Fibroblast of villous mesenchyme (primary cell): ENCODE measurements around the gene TRIM29. TPM values are rescaled to one million over a fixed set of nuclear protein-coding genes. Genes with fewer than 3 reads are reported as not detected.

Experiments used
- DNase-seq: peaks from one replicate; pipeline ENCODE4 v3.0.0-alpha.2; 2010; ENCODE audit warnings: low read depth
- H3K4me3 ChIP-seq: 2 replicates; pipeline ENCODE4 v1.5.1; 2011; ENCODE audit warnings: low read depth, mild to moderate bottlenecking, low read length
- total RNA-seq: library from RNA; depleted of rRNA; stranded (reverse); fragments of >200 nt; gene quantifications from 2 replicates; pipeline ENCODE4 v1.2.3, GENCODE V29; 2012
- TF ChIP-seq, protein P1 (sequence below): IDR thresholded peaks from 2 replicates; pipeline ENCODE4 v1.5.1; 2012; ENCODE audit warnings: low read depth, mild to moderate bottlenecking, low read length; ENCODE audit not compliant: insufficient read depth

Gene TRIM29
- total RNA-seq, 1 donor, result 0.86 TPM

DNA sequence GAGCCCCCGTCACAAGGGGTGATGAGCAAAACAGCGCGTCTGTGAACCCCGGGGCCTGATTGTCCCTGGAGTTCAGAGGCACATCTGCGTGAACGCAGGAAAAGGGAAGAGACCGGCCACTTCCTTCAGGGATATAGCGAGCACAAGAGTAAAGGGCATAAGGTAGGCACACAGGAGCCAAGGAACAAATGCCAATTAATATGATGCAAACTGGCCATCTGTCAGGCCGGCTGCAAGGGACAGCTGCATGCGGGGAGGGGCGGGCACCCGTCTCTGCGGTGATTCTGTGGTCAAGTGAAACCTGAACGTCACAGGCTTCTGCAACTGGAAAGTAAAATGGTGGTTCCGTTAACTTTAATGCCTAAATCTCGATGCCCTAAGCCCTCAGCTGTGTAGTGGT lies 64.7 kb downstream of the TRIM29 start:
- TF ChIP-seq, protein P1, sequence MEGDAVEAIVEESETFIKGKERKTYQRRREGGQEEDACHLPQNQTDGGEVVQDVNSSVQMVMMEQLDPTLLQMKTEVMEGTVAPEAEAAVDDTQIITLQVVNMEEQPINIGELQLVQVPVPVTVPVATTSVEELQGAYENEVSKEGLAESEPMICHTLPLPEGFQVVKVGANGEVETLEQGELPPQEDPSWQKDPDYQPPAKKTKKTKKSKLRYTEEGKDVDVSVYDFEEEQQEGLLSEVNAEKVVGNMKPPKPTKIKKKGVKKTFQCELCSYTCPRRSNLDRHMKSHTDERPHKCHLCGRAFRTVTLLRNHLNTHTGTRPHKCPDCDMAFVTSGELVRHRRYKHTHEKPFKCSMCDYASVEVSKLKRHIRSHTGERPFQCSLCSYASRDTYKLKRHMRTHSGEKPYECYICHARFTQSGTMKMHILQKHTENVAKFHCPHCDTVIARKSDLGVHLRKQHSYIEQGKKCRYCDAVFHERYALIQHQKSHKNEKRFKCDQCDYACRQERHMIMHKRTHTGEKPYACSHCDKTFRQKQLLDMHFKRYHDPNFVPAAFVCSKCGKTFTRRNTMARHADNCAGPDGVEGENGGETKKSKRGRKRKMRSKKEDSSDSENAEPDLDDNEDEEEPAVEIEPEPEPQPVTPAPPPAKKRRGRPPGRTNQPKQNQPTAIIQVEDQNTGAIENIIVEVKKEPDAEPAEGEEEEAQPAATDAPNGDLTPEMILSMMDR, result no peak
- H3K4me3 ChIP-seq, result no peak overlapping the region
- DNase-seq, result no peak

DNA sequence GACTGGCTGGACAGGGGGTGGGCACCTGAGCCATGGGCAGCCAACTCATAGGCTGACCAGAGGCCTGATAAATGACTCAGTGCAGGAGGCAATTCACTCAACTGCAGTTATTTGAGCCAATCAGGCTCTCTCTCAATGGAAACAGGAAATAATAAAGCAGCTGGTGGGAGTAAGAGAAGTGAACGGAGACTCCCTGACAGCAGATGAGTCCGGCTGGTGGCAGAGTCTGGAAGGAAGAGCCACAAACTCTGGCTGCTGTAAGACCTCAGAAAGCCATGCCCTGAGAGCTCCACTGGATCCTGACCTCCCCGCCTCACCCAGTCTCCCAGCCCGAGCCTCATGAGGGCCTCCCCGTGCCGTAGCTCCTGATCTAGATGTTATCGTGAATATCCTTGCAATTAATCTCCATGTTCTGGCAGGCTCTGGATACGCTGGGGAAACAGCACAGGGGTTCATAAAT lies 69.8 kb downstream of the TRIM29 start:
- no peak overlapping the region for H3K4me3 ChIP-seq
- TF ChIP-seq, protein P1, result no peak
- DNase-seq, result peak; percentile 40

DNA sequence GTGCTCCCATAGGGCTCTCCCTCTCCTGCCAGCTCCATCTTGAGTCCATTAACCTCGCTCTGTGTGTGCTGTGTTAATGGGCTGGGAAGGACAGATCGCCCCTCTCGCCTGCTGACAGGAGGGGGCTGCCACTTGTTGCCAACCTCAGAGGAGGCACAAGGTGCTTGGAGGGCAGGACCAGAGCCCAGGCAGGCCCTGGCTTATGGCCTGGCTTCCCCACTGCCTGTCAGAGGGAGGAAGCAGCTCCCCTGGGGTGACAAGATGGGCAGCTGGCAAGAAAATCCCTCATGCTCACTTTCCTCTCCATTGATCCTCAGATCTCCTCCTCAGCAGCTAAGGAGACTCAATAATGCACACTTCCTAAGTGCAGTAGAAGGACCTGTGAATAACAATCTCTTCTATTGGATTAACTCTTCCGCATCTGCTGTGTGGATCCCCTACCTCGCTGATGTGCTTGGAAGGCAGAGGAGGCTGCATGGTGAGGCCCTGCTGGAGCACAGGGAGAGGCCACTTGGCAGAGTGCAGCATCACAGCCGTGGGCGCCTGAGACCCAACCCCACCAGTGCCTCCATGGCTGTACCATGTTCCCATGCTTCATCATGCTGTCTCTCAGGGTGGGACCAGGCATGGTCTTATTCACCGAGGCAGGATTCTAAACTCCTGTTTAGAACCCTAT lies 70.3 kb downstream of the TRIM29 start:
- TF ChIP-seq, protein P1, result no peak
- H3K4me3 ChIP-seq, result no peak overlapping the region

DNA sequence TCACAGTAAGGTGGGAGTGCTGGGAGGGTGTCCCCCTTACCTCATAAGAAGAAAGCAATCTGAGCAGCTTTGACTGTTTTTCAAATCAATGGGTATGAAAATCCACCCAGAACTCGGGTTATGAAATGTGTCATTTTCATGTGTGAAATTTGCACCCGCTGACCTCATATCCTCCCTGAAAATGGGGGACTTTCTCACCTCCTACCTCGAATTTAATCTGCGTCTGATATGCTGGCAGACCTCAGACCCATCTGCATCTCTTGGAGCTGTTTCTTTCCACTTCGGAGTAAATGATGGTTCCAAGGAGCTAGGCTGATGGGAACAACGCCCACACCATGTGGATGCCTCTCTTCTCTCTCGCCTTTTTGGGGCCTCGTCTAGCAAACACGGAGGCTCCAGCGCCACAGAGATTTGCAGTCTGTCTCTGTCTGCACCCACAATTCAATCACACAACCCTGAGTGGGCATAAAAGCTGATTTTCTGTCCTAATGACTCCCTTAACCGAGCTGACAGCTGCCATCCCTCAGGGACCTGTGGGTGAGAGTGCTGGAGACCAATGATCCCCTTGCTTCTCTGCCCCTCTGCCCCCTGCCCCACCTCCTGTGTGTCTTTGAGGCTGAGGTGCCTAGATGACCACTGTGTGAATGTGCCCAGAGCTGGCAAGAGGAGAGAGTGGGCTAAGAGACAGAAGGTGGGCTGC lies 71.0 kb downstream of the TRIM29 start:
- no peak overlapping the region for H3K4me3 ChIP-seq
- DNase-seq, result no peak
- TF ChIP-seq, protein P1, result no peak

More for the DNA sequence above, 70.3 kb downstream of the TRIM29 start:
- DNase-seq, result no peak

DNA sequence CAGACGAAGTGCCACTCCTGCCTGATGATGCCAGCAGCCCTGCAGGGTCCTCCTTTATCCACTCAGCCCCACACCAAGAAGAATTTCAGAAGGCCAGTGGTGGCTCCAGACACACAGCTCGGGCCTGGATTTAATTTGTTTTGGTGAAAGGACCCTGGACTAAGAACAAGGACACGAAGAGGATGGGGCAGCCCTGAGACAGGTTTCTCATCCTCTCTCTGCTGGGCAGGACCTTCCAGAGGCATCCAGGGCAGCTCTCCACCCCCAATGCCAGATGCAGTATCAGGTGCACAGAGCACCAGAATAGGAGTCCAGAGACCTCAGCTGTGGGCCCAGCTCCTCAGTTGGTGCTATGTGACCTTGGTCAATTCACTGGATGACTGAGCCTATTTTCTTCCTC lies 72.0 kb downstream of the TRIM29 start:
- H3K4me3 ChIP-seq, result no peak overlapping the region
- DNase-seq, result no peak
- TF ChIP-seq, protein P1, result no peak

DNA sequence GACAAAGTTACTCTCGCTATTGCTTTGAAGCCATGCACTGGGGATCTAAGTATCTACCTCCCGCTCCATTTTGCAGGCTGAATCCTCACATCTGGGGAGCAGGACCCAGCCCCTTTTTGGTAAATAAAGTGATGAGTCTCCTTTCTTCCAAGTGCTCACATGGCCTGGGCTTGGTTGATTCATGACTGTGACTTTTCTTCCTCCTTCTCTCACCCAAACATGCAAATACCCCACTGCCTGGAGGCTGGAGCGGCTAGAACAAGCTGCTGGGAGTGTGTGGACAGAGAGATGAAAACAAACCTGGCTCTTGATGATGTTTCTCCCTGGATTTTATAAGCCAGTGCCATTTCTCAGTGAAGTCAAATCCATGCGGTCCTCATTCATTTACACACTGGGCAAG lies 72.7 kb downstream of the TRIM29 start:
- TF ChIP-seq, protein P1, result no peak
- H3K4me3 ChIP-seq, result no peak overlapping the region

More for the DNA sequence above, 72.7 kb downstream of the TRIM29 start:
- no peak for DNase-seq
